Transverse colon (tissue), 4 donors: ENCODE data around the gene ZNF574. TPM values are rescaled to one million over a fixed set of nuclear protein-coding genes. Genes with fewer than 3 reads are reported as not detected.

Experiments
- DNase-seq: peaks from one replicate; pipeline ENCODE4 v3.0.0-alpha.2; 2019
- H3K27ac ChIP-seq, 4 donors: fragments of 200-600 bp; sonication (generic); 2 replicates each; pipeline ENCODE4 v1.5.1; 2016 to 2018; ENCODE audit warnings: inconsistent platforms in 4 of 4
- H3K27me3 ChIP-seq: fragments of 200-600 bp; sonication (generic); 2 replicates; pipeline ENCODE4 v1.5.1; 2017; ENCODE audit warnings: inconsistent platforms
- H3K36me3 ChIP-seq, 4 donors: fragments of 200-600 bp; sonication (generic); 2 replicates each; pipeline ENCODE4 v1.5.1; 2017 to 2019; ENCODE audit warnings: inconsistent platforms in 4 of 4
- H3K4me1 ChIP-seq, 4 donors: fragments of 200-600 bp; sonication (generic); 2 replicates each; pipeline ENCODE4 v1.5.1; 2017 to 2020; ENCODE audit warnings: inconsistent platforms in 4 of 4
- H3K4me3 ChIP-seq, 4 donors: fragments of 200-600 bp; sonication (generic); 1 replicate in 1 of 4; 2 replicates in 3 of 4; pipeline versions ENCODE4 v1.5.1 to v1.6.1; 2017 to 2019; ENCODE audit warnings: inconsistent platforms in 4 of 4
- H3K9me3 ChIP-seq, 2 donors: fragments of 200-600 bp; sonication (generic); 2 replicates each; pipeline ENCODE4 v1.5.1; 2017 to 2019; ENCODE audit warnings: inconsistent platforms in 2 of 2
- EP300 ChIP-seq: sonication (generic); formaldehyde crosslinking; IDR thresholded peaks from one replicate; pipeline ENCODE4 v1.6.1; 2017; ENCODE audit warnings: antibody characterized with exemption, low read depth
- POLR2A ChIP-seq: fragments of 450-650 bp; IDR thresholded peaks from one replicate; pipeline ENCODE4 v1.6.1; 2016; ENCODE audit warnings: antibody characterized with exemption, mild to moderate bottlenecking, moderate library complexity
- POLR2AphosphoS5 ChIP-seq, 3 donors: sonication (generic); formaldehyde crosslinking; IDR thresholded peaks; one replicate each; pipeline ENCODE4 v1.6.1; 2016; ENCODE audit warnings: antibody characterized with exemption in 3 of 3
- WGBS, 2 donors: methylation state at CpG; one replicate each; pipeline ENCODE4 v1.1.5; 2018; ENCODE audit warnings: low coverage in 1 of 2; 5-methylcytosine and 5-hydroxymethylcytosine counted together
- in situ Hi-C, 4 donors: fragments of 200-750 bp; cut with MboI; loops; one replicate each; pipeline versions ENCODE4 v1.15.0 to v1.15.1; 2017; ENCODE audit warnings: low sequenced_read_pairs in 3 of 4, low pct_ligation_motif_present in 1 of 4, low pct_unique_long_range_greater_than_20kb in 1 of 4
- intact Hi-C: fragments of 100-400 bp; cut with DNase I; formaldehyde crosslinking; loops from one replicate; pipeline ENCODE4 v1.15.1; 2023; ENCODE audit warnings: low total_unique reads
- total RNA-seq, 4 donors: library from RNA; depleted of rRNA; stranded (reverse); fragments of >200 nt; gene quantifications; one replicate each; pipeline ENCODE4 v1.1.0, GENCODE V29; 2016
- TF ChIP-seq, protein P1 (sequence below), 5 experiments: fragments of 200-600 bp in 3 of 5; fragments of 450-650 bp in 2 of 5; sonication (generic) in 3 of 5; IDR thresholded peaks; 1 replicate in 2 of 5; 2 replicates in 3 of 5; pipeline ENCODE4 v1.5.1; 2016 to 2017; ENCODE audit warnings: antibody characterized with exemption in 5 of 5, inconsistent platforms in 3 of 5, mild to moderate bottlenecking in 2 of 5, moderate library complexity in 1 of 5

The ZNF574 gene
- total RNA-seq, 4 donors from 2014 or later: 8.0 to 18.7 (median 16.5) TPM

- intact Hi-C loops (no loop called here), in situ Hi-C loops (no loop called here)
- TF ChIP-seq POLR2A (no peak), POLR2AphosphoS5 (IDR thresholded peaks at IDR 0.05) (no peak), EP300 (no peak)
- TF ChIP-seq, protein P1, sequence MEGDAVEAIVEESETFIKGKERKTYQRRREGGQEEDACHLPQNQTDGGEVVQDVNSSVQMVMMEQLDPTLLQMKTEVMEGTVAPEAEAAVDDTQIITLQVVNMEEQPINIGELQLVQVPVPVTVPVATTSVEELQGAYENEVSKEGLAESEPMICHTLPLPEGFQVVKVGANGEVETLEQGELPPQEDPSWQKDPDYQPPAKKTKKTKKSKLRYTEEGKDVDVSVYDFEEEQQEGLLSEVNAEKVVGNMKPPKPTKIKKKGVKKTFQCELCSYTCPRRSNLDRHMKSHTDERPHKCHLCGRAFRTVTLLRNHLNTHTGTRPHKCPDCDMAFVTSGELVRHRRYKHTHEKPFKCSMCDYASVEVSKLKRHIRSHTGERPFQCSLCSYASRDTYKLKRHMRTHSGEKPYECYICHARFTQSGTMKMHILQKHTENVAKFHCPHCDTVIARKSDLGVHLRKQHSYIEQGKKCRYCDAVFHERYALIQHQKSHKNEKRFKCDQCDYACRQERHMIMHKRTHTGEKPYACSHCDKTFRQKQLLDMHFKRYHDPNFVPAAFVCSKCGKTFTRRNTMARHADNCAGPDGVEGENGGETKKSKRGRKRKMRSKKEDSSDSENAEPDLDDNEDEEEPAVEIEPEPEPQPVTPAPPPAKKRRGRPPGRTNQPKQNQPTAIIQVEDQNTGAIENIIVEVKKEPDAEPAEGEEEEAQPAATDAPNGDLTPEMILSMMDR (IDR thresholded peaks at IDR 0.05): no peak
- DNase-seq: no peak
- Histone ChIP-seq H3K4me3 (no peak overlapping the region), H3K4me1 (peaks cover 0 to 15% (median 4%) of the 10 kb centered on the region in 4 donors), H3K36me3 (no peaks in the 10 kb centered on the region), H3K9me3 (no peaks in the 10 kb centered on the region), H3K27ac (no peak overlapping the region), H3K27me3 (no peaks in the 10 kb centered on the region)
- WGBS, 2 donors: 86 to 88% methylated on average over 7 to 12 of the region's 17 CpGs
These were observed 22.7 kb upstream of the ZNF574 start for GRCh38 chr19:42053037-42053935.

DNA sequence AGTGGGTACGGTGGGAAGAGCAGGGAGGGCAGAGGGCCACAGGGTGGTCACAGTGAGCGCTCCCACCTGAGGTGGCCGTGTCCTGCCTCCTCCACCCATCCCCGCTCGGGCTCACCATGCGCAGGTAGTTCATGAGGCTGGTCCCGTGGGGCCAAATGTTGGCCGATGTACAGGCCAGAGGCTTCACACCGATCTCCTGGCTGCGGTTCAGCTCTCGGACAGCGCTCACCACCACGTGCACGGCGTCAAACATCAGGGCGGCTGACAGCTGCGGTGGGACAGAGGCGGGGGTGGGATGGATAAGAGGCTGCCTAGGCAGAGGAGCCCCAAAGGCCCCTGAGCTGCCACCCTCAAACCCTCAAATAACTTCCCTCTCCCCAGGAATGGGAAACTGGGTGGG, 21.8 kb upstream of the ZNF574 start:
- no peaks in the 10 kb centered on the region for H3K36me3 ChIP-seq
- in situ Hi-C loops (no loop called here), intact Hi-C loops (no loop called here)
- DNase-seq: no peak
- H3K4me3 ChIP-seq: no peak overlapping the region
- H3K27ac ChIP-seq: no peak overlapping the region
- no peaks in the 10 kb centered on the region for H3K9me3 ChIP-seq
- no peaks in the 10 kb centered on the region for H3K27me3 ChIP-seq
- WGBS, 2 donors: 84 to 100% methylated on average over 3 to 13 of the region's 18 CpGs
- H3K4me1 ChIP-seq: peaks cover 0 to 8% (median 0%) of the 10 kb centered on the region in 4 donors
- TF ChIP-seq POLR2A (no peak), EP300 (no peak), POLR2AphosphoS5 (IDR thresholded peaks at IDR 0.05) (no peak)
- TF ChIP-seq, protein P1 (IDR thresholded peaks at IDR 0.05): no peak

GRCh38 chr19:42057846-42058245, 18.1 kb upstream of the ZNF574 start:
- TF ChIP-seq POLR2A (no peak), POLR2AphosphoS5 (IDR thresholded peaks at IDR 0.05) (no peak), EP300 (no peak)
- TF ChIP-seq, protein P1 (IDR thresholded peaks at IDR 0.05): no peak

GRCh38 chr19:42059196-42059595, 16.8 kb upstream of the ZNF574 start:
- 89% methylated on average over 13 of the region's 13 CpGs; no CpG with 5 or more reads in 1 of the 2 donors for WGBS, 2 donors
- H3K9me3 ChIP-seq: no peaks in the 10 kb centered on the region
- DNase-seq: no peak
- H3K27ac ChIP-seq: no peak overlapping the region
- TF ChIP-seq POLR2AphosphoS5 (IDR thresholded peaks at IDR 0.05) (no peak), POLR2A (no peak), EP300 (no peak)
- TF ChIP-seq, protein P1 (IDR thresholded peaks at IDR 0.05): no peak
- in situ Hi-C loops (no loop called here), intact Hi-C loops (no loop called here)
- H3K27me3 ChIP-seq: no peaks in the 10 kb centered on the region
- H3K4me3 ChIP-seq: no peak overlapping the region
- H3K36me3 ChIP-seq: no peaks in the 10 kb centered on the region
- no peaks in the 10 kb centered on the region for H3K4me1 ChIP-seq

More at GRCh38 chr19:42057846-42058245, 18.1 kb upstream of the ZNF574 start:
- H3K27me3 ChIP-seq: no peaks in the 10 kb centered on the region
- 56 to 71% methylated on average over 1 to 7 of the region's 7 CpGs for WGBS, 2 donors
- intact Hi-C loops (no loop called here), in situ Hi-C loops (no loop called here)
- no peaks in the 10 kb centered on the region for H3K4me1 ChIP-seq
- H3K4me3 ChIP-seq: no peak overlapping the region
- no peak overlapping the region for H3K27ac ChIP-seq
- no peaks in the 10 kb centered on the region for H3K36me3 ChIP-seq
- DNase-seq: no peak
- no peaks in the 10 kb centered on the region for H3K9me3 ChIP-seq
